HG03025 (cell line): Measurements from ENCODE around the gene POLD2.

Source experiments
- ATAC-seq: cut with Tn5 transposase; IDR thresholded peaks from one replicate; pipeline ENCODE4 v1.9.1; 2021; ENCODE audit warnings: mild to moderate bottlenecking, moderate library complexity; ENCODE audit not compliant: unreplicated experiment, low FRiP score

POLD2 gene

GRCh38 chr7:44152971-44153947, 29.9 kb upstream of the POLD2 start:
- ATAC-seq, result no peak

DNA sequence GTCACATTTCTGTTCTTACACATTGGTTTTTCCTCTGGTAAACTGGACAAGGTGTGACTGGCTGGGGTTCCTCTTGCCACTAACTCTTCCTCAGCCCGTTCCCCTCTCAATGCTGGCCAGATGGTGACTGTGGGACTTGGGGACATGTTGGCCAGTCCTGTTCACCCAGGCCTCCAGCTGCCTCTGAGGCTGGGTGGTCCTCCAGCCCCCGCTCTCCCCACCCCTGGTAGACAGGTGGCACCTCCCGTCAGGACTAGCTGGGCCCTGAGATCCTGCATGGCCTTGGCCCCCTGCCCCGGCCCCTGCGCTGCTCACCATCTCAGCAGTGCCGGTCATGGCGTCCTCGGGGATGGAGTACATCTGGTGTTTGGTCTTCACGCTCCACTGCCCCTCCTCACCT, 28.6 kb upstream of the POLD2 start:
- no peak for ATAC-seq

DNA sequence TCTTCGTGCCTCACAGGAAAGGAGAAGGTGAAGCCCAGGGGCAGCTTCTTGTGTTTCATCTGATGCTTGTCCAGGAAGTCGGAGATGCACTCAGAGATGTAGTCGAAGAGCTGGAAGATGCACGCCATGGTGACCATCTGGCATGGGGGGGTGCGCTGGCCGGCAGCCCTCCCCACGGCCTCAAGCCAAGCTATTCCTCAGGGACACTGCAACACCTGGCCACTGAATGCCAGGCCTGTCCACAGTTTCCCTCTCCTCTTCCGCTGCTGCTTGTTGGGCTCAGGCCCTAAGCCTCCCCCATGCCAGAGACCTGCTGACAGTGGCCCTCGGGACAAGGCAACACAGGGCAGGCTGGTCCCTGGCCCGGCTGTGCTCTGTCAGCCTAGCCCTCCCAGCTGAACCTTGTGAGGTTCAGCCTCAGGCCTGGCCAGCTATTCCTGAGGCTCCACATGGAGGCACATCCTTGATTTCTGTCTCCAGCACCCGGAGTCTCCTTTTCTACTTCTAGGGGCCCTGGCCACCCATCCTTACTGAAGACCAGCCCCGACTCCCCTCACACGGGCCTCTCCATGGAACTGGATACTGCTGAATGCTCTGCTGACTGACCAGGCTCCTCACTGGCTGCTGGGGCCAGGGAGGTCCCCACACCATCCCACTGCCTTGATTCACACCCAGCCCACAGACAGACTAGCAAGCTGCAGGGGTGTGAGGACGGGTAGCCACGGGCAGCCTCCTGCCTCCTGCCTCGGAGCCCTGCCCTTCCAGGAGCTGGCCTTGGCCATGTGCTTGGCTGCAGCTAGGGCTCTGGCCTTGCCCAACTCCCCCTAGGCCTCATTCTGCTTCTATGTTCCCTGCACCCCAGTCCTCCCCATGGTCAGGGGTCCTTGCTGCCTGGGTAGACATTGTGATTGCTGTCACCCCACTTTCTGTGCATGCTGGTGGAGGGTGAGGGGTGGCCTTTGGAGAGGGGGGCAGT, 27.9 kb upstream of the POLD2 start:
- ATAC-seq, result no peak

DNA sequence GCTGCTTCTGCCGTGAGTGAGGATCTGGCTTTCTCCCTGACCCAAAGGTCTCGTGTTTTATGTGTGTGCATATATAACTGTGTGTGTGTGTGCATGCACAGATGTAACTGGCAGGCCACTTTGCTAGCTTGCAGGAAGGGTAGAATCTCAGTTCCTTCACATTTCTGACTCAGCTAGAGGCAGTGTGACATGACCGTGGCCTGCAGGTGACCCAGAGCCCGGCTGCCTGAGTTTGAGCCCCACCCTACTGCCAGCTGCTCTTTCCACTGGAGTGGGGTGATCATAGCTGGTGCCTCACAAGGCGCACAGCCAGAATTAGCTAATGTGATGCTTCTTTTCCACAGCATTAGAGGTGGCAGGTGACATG, 27.1 kb upstream of the POLD2 start:
- ATAC-seq, result no peak

GRCh38 chr7:44149571-44150465, 26.5 kb upstream of the POLD2 start:
- ATAC-seq, result no peak

DNA sequence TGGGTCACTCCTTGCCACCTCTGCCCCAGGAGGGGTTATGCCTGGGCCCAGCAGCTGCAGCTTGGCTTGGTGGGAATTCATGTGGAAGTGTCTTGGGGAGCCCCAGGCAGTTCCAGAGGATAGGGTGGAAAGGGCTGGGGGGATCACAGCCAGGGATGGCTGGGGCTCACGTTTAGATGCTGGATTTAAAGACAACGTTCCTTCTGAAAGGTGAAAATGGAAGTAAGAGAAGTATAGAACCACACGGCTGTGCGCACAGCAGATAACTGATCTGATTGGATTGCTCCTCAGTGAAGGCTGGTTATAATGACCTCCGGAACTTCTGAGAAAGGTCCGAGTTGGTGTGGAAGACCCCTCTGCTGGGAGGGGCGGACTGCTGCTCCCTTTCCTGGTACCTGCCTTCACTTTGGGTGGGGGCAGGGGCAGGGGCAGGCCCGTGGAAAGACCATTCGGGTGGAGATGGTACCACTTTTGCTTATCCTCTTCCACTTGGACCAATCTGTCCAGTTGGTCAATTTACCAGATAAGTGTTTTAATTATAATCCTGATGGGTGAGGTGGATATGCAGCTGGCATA, 25.7 kb upstream of the POLD2 start:
- no peak for ATAC-seq

DNA sequence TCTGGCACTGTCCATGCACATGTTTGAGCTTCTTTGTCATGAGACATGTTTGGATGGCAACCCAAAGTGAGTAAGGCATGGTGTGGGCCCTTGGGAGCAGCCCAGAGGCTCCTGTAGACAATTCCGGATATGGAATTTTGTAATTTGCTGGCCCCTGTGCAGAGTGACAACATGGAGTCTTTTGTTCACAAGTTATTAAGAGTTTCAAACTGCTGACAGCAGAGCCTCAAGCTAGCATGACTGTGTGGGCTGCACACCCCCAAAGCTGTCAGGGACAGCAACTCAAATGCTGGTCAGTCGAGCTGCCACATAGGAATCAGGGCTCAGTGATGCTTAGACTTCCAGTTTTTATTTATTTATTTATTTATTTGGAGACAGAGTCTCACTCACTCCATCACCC, 24.8 kb upstream of the POLD2 start:
- ATAC-seq, result no peak

GRCh38 chr7:44147026-44147991, 24.0 kb upstream of the POLD2 start:
- ATAC-seq, result no peak

DNA sequence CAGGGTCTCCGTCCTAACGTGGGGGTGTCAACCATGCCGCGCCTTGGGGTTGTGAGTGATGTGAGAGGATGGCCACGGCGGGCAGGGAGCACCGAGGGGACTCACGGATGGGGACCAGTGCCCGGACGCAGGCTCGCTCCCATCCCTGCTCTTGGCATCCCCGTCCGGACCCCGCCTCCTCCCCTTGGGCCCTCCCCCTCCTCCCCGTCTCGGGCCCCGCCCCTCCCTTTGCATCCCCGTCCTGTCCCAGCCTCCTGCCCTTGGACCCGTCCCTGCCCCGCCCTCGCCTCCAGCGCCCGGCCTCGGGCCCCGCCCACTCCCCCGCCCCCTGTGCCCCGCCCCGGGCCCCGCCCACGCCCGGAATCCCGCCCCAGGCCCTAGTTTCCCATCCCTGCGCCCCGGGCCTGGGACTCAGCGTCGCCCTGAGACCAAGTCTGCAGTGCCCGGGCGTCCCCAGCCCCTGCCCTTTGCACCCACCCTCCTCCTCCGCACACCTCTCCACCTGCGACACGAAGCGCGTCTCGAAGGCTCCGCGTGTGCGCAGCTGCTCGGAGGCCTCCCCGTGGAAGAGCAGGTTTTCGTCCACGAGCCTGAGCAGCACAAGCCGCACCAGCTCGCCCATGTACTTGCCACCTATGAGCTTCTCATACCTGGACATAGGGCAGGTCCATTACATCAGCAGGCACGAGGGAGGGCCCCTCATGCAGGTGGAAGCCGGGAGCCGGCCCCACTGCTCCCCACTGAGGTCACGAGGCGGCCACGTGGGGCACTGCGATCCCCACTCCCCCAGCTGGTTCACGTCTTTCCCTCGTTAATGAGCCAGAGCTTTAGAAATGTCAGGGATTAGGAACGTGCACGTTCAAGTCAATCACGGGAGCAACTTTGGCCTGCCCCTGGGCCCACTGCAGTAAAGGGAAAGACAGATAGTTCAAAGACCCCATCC, 22.9 kb upstream of the POLD2 start:
- ATAC-seq, result no peak

DNA sequence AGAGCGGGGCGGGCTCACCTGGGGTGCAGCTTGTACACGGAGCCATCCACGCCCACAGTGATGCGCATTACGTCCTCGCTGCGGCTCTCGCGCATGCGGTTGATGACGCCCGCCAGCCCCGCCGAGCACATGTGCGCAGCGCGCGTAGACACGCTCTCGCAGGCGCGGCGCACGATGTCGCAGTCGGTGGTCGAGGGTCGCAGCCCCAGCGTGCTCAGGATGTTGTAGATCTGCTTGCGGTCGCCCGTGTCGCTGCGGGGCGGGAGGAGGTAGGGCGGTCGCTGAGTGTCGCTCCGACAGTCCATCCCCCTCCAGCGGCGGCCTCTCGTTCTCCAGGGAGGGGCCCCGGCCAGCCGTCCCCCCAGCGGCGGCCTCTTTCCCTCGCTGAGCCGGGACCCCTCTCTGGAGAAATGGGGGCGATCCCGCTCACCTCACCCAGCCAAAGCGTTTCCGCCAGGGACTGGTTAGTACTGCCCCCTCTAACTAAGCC, 22.2 kb upstream of the POLD2 start:
- ATAC-seq, result no peak

- ATAC-seq, result no peak
Measured at GRCh38 chr7:44144968-44145478, 21.7 kb upstream of the POLD2 start.

DNA sequence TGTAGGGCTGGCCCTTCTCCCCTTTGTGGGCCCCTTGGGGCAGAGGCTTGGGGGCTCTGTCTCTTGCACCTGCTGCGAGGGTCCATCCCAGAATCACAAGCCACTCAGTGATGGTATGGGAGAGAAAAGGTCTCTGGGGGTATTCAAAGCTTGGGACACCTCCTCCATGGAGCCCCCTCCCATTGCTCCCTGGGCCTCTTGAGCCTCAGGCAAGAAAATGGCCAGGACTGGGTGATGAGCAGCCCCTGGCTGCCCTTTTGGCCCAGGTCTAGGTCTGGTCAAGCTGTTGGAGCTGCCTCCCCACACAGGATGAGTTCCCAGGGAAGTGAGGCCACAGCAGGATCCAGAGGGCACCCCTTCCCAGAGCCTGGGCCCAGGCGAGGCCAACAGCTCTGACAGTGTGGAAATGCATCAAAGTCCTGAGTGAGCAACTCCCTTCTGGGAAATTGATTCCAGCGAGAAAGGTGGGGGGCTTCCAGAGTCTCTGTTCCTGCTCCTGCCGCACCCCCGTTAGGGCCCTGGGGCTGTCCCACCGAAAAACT, 21.1 kb upstream of the POLD2 start:
- no peak for ATAC-seq

- ATAC-seq, result no peak
Measured at GRCh38 chr7:44143646-44144250, 20.4 kb upstream of the POLD2 start.

DNA sequence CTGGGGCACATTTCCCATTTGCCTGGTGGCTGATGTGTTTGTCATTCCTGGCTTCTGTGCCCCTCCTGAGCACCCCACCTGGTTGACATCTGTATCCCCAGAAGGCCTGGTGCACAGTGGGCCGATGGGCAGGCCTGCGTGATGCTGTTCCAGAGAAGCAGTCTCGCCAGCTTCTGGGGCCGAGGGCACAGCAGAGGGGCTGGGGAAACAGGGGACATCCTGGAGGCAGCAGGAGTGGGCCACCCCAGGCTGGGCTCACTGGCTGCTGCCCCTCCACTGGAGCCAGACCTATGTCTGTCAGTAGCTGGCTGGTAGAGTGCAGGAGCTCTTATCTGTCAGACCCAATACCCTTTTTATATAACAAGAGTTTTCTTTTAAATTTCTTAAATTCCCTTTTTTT, 18.7 kb upstream of the POLD2 start:
- no peak for ATAC-seq

DNA sequence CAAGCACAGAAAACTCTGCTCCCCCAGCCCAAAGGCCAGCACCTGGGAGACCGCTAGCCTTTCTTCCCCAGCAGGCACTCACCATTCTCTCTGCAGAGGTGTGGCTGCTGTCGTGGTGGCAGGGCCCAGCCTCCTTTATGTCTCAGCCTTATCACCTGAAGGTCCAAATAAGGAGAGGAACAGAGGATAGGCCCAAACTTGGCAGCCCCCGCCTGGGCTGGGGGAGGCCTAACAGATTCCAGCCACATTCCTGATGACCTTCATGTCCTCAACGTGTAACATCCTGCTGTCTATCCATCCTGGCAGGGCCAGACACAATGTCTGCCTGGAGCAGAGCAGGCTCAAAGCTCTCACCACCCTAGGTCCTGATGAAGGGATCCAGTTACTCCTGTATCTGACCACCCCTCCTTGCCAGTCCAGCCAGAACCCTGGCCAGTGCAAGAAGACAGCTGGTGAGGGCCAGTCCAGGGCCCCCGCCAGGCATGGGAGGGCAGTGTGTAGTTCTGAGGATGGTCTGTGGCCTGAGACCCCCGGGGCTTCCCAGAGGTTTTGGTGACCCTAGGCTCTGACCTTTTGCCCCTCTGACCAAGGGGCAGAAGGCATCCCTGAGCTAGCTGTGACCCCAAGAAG, 18.0 kb upstream of the POLD2 start, which contains the start of gene MYL7:
TSS of gene MYL7 (minus strand) at position 112 of the 630 bp plus-strand sequence. CDS start at position 85, 27 bp downstream.
- ATAC-seq, result no peak

DNA sequence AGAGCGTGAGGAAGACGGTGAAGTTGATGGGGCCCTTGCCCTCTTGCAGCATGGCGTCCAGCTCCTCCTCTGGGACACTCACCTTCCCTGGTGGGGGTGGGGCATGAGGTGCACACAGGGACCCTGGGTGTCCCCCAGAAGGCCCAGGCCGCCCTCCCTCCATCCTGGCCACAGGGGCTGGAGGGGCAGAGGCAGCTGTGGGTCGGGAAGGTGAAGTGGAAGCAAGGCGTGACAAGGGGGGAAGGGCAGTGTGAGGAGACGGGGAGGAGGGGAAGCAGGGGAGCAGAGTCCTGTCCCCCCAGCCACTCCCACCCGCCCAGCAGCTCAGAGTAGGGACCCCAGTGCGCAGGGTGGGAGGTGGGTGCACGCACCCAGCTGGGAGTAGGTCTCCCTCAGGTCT, 17.0 kb upstream of the POLD2 start:
- no peak for ATAC-seq
